Smooth muscle cell (in vitro differentiated cells): ENCODE measurements around the gene FAAH. TPM values are rescaled to one million over a fixed set of nuclear protein-coding genes. Genes with fewer than 3 reads are reported as not detected.
A peak's percentile ranks its signal among the peaks of the same experiment; 100 is the strongest.

Experiments
- DNase-seq: peaks from one replicate; lab custom pipeline; 2025; ENCODE audit not compliant: unreplicated experiment; lab: John Stamatoyannopoulos, UW
- H2AFZ ChIP-seq: fragments of 200-600 bp; sonication (generic); 2 replicates; pipeline ENCODE4 v1.6.0; 2016; ENCODE audit warnings: antibody characterized with exemption, low read depth, mild to moderate bottlenecking
- H3F3A ChIP-seq: fragments of 200-600 bp; sonication (generic); 2 replicates; pipeline ENCODE4 v1.6.0; 2017; ENCODE audit warnings: antibody characterized with exemption, low read depth
- H3K27ac ChIP-seq: fragments of 200-600 bp; sonication (generic); 2 replicates; pipeline ENCODE4 v1.5.1; 2016; ENCODE audit warnings: low read depth, mild to moderate bottlenecking
- H3K27me3 ChIP-seq: fragments of 200-600 bp; sonication (generic); 2 replicates; pipeline ENCODE4 v1.6.1; 2016; ENCODE audit warnings: low read depth, mild to moderate bottlenecking
- H3K36me3 ChIP-seq: fragments of 200-600 bp; sonication (generic); 2 replicates; pipeline ENCODE4 v1.5.1; 2016; ENCODE audit warnings: low read depth
- H3K4me1 ChIP-seq: fragments of 200-600 bp; sonication (generic); 2 replicates; pipeline ENCODE4 v1.5.1; 2016; ENCODE audit warnings: low read depth
- H3K4me2 ChIP-seq: fragments of 200-600 bp; sonication (generic); 2 replicates; pipeline ENCODE4 v1.6.0; 2016; ENCODE audit warnings: mild to moderate bottlenecking
- H3K4me3 ChIP-seq: fragments of 200-600 bp; sonication (generic); 2 replicates; pipeline ENCODE4 v1.5.1; 2016; ENCODE audit warnings: mild to moderate bottlenecking
- H3K79me2 ChIP-seq: fragments of 200-600 bp; sonication (generic); 2 replicates; pipeline ENCODE4 v1.6.0; 2016; ENCODE audit warnings: low read depth, mild to moderate bottlenecking
- H3K9ac ChIP-seq: fragments of 200-600 bp; sonication (generic); 2 replicates; pipeline ENCODE4 v1.6.0; 2016; ENCODE audit warnings: low read depth
- H3K9me3 ChIP-seq: fragments of 200-600 bp; sonication (generic); replicated peaks from 2 replicates; pipeline ENCODE4 v1.5.1; 2016; ENCODE audit warnings: low read depth
- H4K20me1 ChIP-seq: fragments of 200-600 bp; sonication (generic); 2 replicates; pipeline ENCODE4 v1.6.0; 2016; ENCODE audit warnings: low read depth
- CTCF ChIP-seq: fragments of 200-600 bp; sonication (generic); IDR thresholded peaks from 2 replicates; pipeline ENCODE4 v1.5.1; 2017; ENCODE audit warnings: borderline replicate concordance, mild to moderate bottlenecking, antibody characterized with exemption; ENCODE audit not compliant: insufficient read depth, poor library complexity, severe bottlenecking
- WGBS: methylation state at CpG from one replicate; pipeline ENCODE4 v1.1.7; 2016; ENCODE audit warnings: low lambda C conversion rate; 5-methylcytosine and 5-hydroxymethylcytosine counted together
- polyA plus RNA-seq: library from polyadenylated mRNA; unstranded; fragments of >200 nt; fragmentation: Nextera tagmentation; extraction: Ambion mirVana; gene quantifications from 2 replicates; pipeline ENCODE4 v1.2.1, GENCODE V29; 2016
- total RNA-seq: library from RNA; depleted of rRNA; stranded (reverse); fragments of >200 nt; gene quantifications from 2 replicates; pipeline ENCODE4 v1.2.3, GENCODE V29; 2014

FAAH gene
- total and polyA plus RNA-seq, 2 experiments from 2014 or later = 5.7 to 11.1 TPM

- no peak for DNase-seq
- Histone ChIP-seq H3K4me1 (peaks cover 5% of the 10 kb centered on the region), H3K4me2 (no peak overlapping the region), H3K36me3 (no peaks in the 10 kb centered on the region), H4K20me1 (no peaks in the 10 kb centered on the region), H3K9ac (no peak overlapping the region), H3K9me3 (no peaks in the 10 kb centered on the region), H3F3A (no peaks in the 10 kb centered on the region), H3K27me3 (peaks cover 73% of the 10 kb centered on the region), H3K4me3 (no peak overlapping the region), H2AFZ (no peak overlapping the region), H3K79me2 (no peaks in the 10 kb centered on the region), H3K27ac (no peak overlapping the region)
- 64% methylated on average over 3 of the region's 3 CpGs for WGBS
- TF ChIP-seq CTCF = no peak
Observed at GRCh38 chr1:46445773-46446256, 51.7 kb downstream of the FAAH start.

- Histone ChIP-seq H3K4me3 (no peak overlapping the region), H3K9me3 (no peaks in the 10 kb centered on the region), H3K4me1 (peaks cover 5% of the 10 kb centered on the region), H3K4me2 (no peak overlapping the region), H3F3A (no peaks in the 10 kb centered on the region), H2AFZ (no peak overlapping the region), H3K79me2 (no peaks in the 10 kb centered on the region), H3K36me3 (no peaks in the 10 kb centered on the region), H3K27ac (no peak overlapping the region), H3K27me3 (peaks cover 83% of the 10 kb centered on the region), H3K9ac (no peak overlapping the region), H4K20me1 (no peaks in the 10 kb centered on the region)
- peak; percentile 32 for DNase-seq
- WGBS = 18% methylated on average over 15 of the region's 15 CpGs
- peak; percentile 89 for TF ChIP-seq CTCF
Observed at GRCh38 chr1:46446646-46447498, 52.8 kb downstream of the FAAH start.

- Histone ChIP-seq H3K36me3 (no peaks in the 10 kb centered on the region), H3K9me3 (no peaks in the 10 kb centered on the region), H3K4me2 (peak overlapping the region; percentile 96), H3K9ac (no peak overlapping the region), H3K4me1 (peaks cover 5% of the 10 kb centered on the region), H3F3A (no peaks in the 10 kb centered on the region), H3K27ac (no peak overlapping the region), H2AFZ (no peak overlapping the region), H3K27me3 (peaks cover 90% of the 10 kb centered on the region), H3K79me2 (no peaks in the 10 kb centered on the region), H3K4me3 (peak overlapping the region; percentile 49), H4K20me1 (no peaks in the 10 kb centered on the region)
- no peak for TF ChIP-seq CTCF
- WGBS = 13% methylated on average over 14 of the region's 14 CpGs
- no peak for DNase-seq
Observed at GRCh38 chr1:46447499-46448108, 53.5 kb downstream of the FAAH start.
